ENCODE data around the gene METTL23. TPM values are rescaled to one million over a fixed set of nuclear protein-coding genes. Genes with fewer than 3 reads are reported as not detected.
"Not testable (repeated sequence)": the region's sequence is repeated elsewhere in the genome, so short reads cannot be mapped to it uniquely, and the experiment has no call there.

Gene METTL23
- polyA plus RNA-seq, 1 donor (not counting 4 experiments of a cell fraction or from before 2014, with no cell fraction given), result 48.3 TPM

DNA sequence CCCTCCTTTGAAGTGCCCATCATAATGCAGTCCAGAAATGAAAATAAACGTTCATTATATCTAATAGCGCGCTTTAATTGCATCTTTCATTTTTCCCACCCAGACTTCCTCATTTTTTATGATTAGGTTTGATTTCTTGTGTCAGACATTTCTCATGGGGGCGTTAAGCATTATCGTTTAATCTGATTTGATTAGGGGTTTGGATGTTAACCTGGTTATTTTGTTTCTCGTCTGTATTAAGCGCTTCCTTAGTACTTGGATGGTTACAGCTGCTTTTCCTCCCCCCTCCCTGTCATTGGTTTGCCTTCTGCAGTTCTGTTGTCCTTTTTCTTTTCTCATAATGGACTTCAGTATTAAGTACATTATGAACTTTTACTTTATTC is 11.8 kb downstream of the METTL23 start:
- H3K9me3 ChIP-seq (ENCODE audit: control insufficient read depth, low read depth, low read length), result no peaks in the 10 kb centered on the region
- FAIRE-seq (no peak), DNase-seq (ENCODE audit: low read depth, low spot score) (no peak)
- H3K9ac ChIP-seq (ENCODE audit: control insufficient read depth, extremely low read depth, insufficient read depth, low read length), result peak overlapping the region; percentile 95
- H3K27me3 ChIP-seq (ENCODE audit: control insufficient read depth, extremely low read depth, insufficient read depth, low read length), result no peaks in the 10 kb centered on the region
- H3K9me1 ChIP-seq (ENCODE audit: control insufficient read depth, extremely low read depth, insufficient read depth, low read length), result peaks cover 2% of the 10 kb centered on the region
- TF ChIP-seq EZH2 (IDR thresholded peaks at IDR 0.05; ENCODE audit: low read length), result no peak
- peak overlapping the region; percentile 90 for H2AFZ ChIP-seq (ENCODE audit: control insufficient read depth, low read length)
- H3K36me3 ChIP-seq (ENCODE audit: control insufficient read depth in 2 of 2, extremely low read depth in 1 of 2, insufficient read depth in 2 of 2, low read length in 2 of 2), result peaks cover 14 to 25% of the 10 kb centered on the region in 2 experiments
- peaks cover 26% of the 10 kb centered on the region for H3K4me1 ChIP-seq (ENCODE audit: control insufficient read depth, extremely low read depth, insufficient read depth, low read length)
- peak overlapping the region; percentile 95 to 100 (median 99) for H3K4me3 ChIP-seq (ENCODE audit: control insufficient read depth in 2 of 3, extremely low read depth in 1 of 3, insufficient read depth in 2 of 3, low read depth in 1 of 3, low read length in 3 of 3)
- dilution Hi-C loops (cut with MboI; ENCODE audit: extremely low pct_ligation_motif_present, low sequenced_read_pairs), result no loop called here
- peak overlapping the region; percentile 98 for H3K4me2 ChIP-seq (ENCODE audit: control insufficient read depth, extremely low read depth, insufficient read depth, low read depth, low read length)
- peaks cover 18% of the 10 kb centered on the region for H4K20me1 ChIP-seq (ENCODE audit: control insufficient read depth, extremely low read depth, insufficient read depth, low read length)
- peak overlapping the region; percentile 96 for H3K27ac ChIP-seq (ENCODE audit: control insufficient read depth, insufficient read depth, low read length)
- H3K79me2 ChIP-seq (ENCODE audit: control insufficient read depth, insufficient read depth, low read length), result peaks cover 44% of the 10 kb centered on the region

DNA sequence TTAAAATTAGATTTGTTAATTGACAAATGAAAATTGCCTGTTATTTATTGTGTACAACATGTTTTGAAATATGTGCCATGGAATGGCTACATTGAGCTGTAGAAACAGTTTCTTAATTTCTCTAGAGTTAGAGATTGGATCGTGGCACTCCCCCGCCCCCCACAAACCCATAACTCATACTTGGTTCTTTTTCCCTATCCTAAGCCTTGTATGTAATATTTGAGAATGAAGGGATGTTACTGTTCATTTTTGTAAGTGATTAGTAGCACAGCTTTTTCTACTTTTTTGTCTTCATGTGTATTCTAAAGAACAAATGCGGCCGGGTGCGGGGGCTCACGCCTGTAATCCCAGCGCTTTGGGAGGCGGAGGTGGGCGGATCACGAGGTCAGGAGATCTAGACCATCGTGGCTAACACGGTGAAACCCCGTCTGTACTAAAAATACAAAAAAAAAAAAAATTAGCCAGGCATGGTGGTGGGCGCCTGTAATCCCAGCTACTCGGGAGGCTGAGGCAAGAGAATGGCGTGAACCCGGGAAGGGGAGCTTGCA is 13.0 kb downstream of the METTL23 start:
- FAIRE-seq; H3K27ac ChIP-seq (ENCODE audit: control insufficient read depth, insufficient read depth, low read length): not testable (repeated sequence)
- peaks cover 15% of the 10 kb centered on the region for H3K4me1 ChIP-seq (ENCODE audit: control insufficient read depth, extremely low read depth, insufficient read depth, low read length)

DNA sequence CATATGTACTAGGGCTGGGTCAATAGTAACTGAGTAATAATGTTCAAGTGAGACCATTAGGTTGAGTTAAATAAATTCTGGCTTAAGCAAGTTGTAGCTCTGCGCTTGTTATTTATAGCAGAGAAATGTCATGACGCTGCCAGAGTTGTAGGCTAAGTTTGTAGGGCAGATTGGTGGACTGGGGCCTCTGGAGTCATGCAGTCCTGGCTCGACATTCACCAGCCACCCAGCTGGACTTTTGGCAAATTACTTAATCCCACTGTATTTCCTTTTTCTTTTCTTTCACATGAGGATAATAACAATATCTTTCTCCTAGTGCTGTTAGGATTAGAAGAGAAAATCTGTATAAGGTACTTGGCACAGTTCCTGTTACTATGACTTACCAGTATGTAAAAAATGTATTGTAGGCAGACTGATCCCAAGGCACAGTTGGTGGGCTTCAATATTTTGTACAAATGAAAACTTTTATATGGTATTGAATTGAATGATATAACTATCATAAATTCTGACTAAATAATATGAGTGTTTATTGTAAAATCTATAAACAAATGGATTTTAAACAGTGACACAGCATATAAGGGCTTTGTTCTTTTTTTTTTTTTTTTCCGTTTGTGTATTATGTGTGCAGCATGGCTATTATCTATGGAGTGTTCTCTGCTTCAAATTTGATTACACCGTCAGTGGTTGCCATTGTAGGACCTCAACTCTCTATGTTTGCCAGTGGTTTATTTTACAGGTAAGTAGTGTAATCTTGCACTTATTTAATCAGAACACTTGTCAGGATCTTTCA is 13.9 kb downstream of the METTL23 start:
- Histone ChIP-seq H3K9me3 (ENCODE audit: control insufficient read depth, low read depth, low read length) (no peaks in the 10 kb centered on the region), H3K4me2 (ENCODE audit: control insufficient read depth, extremely low read depth, insufficient read depth, low read depth, low read length) (no peak overlapping the region), H3K4me3 (ENCODE audit: control insufficient read depth in 2 of 3, extremely low read depth in 1 of 3, insufficient read depth in 2 of 3, low read depth in 1 of 3, low read length in 3 of 3) (no peak overlapping the region), H3K79me2 (ENCODE audit: control insufficient read depth, insufficient read depth, low read length) (peaks cover 24% of the 10 kb centered on the region), H4K20me1 (ENCODE audit: control insufficient read depth, extremely low read depth, insufficient read depth, low read length) (peaks cover 5% of the 10 kb centered on the region), H3K36me3 (ENCODE audit: control insufficient read depth in 2 of 2, extremely low read depth in 1 of 2, insufficient read depth in 2 of 2, low read length in 2 of 2) (peaks cover 10 to 15% of the 10 kb centered on the region in 2 experiments), H3K4me1 (ENCODE audit: control insufficient read depth, extremely low read depth, insufficient read depth, low read length) (peaks cover 12% of the 10 kb centered on the region), H3K9me1 (ENCODE audit: control insufficient read depth, extremely low read depth, insufficient read depth, low read length) (peaks cover 2% of the 10 kb centered on the region), H3K27me3 (ENCODE audit: control insufficient read depth, extremely low read depth, insufficient read depth, low read length) (no peaks in the 10 kb centered on the region), H2AFZ (ENCODE audit: control insufficient read depth, low read length) (no peak overlapping the region), H3K9ac (ENCODE audit: control insufficient read depth, extremely low read depth, insufficient read depth, low read length) (no peak overlapping the region), H3K27ac (ENCODE audit: control insufficient read depth, insufficient read depth, low read length) (no peak overlapping the region)
- dilution Hi-C loops (cut with MboI; ENCODE audit: extremely low pct_ligation_motif_present, low sequenced_read_pairs), result no loop called here
- DNase-seq (ENCODE audit: low read depth, low spot score) (no peak), FAIRE-seq (no peak)
- TF ChIP-seq EZH2 (IDR thresholded peaks at IDR 0.05; ENCODE audit: low read length), result no peak
- TF ChIP-seq, protein P1, sequence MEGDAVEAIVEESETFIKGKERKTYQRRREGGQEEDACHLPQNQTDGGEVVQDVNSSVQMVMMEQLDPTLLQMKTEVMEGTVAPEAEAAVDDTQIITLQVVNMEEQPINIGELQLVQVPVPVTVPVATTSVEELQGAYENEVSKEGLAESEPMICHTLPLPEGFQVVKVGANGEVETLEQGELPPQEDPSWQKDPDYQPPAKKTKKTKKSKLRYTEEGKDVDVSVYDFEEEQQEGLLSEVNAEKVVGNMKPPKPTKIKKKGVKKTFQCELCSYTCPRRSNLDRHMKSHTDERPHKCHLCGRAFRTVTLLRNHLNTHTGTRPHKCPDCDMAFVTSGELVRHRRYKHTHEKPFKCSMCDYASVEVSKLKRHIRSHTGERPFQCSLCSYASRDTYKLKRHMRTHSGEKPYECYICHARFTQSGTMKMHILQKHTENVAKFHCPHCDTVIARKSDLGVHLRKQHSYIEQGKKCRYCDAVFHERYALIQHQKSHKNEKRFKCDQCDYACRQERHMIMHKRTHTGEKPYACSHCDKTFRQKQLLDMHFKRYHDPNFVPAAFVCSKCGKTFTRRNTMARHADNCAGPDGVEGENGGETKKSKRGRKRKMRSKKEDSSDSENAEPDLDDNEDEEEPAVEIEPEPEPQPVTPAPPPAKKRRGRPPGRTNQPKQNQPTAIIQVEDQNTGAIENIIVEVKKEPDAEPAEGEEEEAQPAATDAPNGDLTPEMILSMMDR (optimal IDR thresholded peaks at IDR 0.05 in 1 of 3, IDR thresholded peaks at IDR 0.05 in 1 of 3, conservative IDR thresholded peaks at IDR 0.05 in 1 of 3; ENCODE audit: extremely low read depth in 1 of 3, insufficient read depth in 2 of 3, low read length in 3 of 3), result no peak

More for the DNA sequence above, 13.0 kb downstream of the METTL23 start:
- H3K9ac ChIP-seq (ENCODE audit: control insufficient read depth, extremely low read depth, insufficient read depth, low read length); H2AFZ ChIP-seq (ENCODE audit: control insufficient read depth, low read length); H4K20me1 ChIP-seq (ENCODE audit: control insufficient read depth, extremely low read depth, insufficient read depth, low read length); DNase-seq (ENCODE audit: low read depth, low spot score); H3K4me3 ChIP-seq (ENCODE audit: control insufficient read depth in 2 of 3, extremely low read depth in 1 of 3, insufficient read depth in 2 of 3, low read depth in 1 of 3, low read length in 3 of 3); H3K9me3 ChIP-seq (ENCODE audit: control insufficient read depth, low read depth, low read length); H3K27me3 ChIP-seq (ENCODE audit: control insufficient read depth, extremely low read depth, insufficient read depth, low read length); dilution Hi-C loops (cut with MboI; ENCODE audit: extremely low pct_ligation_motif_present, low sequenced_read_pairs); H3K9me1 ChIP-seq (ENCODE audit: control insufficient read depth, extremely low read depth, insufficient read depth, low read length): not testable (repeated sequence)
- peaks cover 33% of the 10 kb centered on the region for H3K79me2 ChIP-seq (ENCODE audit: control insufficient read depth, insufficient read depth, low read length)
- H3K4me2 ChIP-seq (ENCODE audit: control insufficient read depth, extremely low read depth, insufficient read depth, low read depth, low read length), result peak overlapping the region; percentile 98
- peaks cover 12 to 17% of the 10 kb centered on the region in 2 experiments for H3K36me3 ChIP-seq (ENCODE audit: control insufficient read depth in 2 of 2, extremely low read depth in 1 of 2, insufficient read depth in 2 of 2, low read length in 2 of 2)
